Breast epithelium (tissue), 4 donors: Measurements from ENCODE around the gene HSPBP1. TPM values are rescaled to one million over a fixed set of nuclear protein-coding genes. Genes with fewer than 3 reads are reported as not detected.

Source experiments
- DNase-seq, 2 donors: peaks; one replicate each; pipeline ENCODE4 v3.0.0-alpha.2; 2019; ENCODE audit warnings: low spot score in 2 of 2
- H3K27ac ChIP-seq, 2 donors: fragments of 200-600 bp; sonication (generic) in 1 of 2; one replicate each; pipeline ENCODE4 v1.5.1; 2016 to 2019; ENCODE audit warnings: mild to moderate bottlenecking in 1 of 2
- H3K27me3 ChIP-seq, 2 donors: fragments of 200-600 bp; sonication (generic) in 1 of 2; one replicate each; pipeline versions ENCODE4 v1.5.1 to v1.6.0; 2017 to 2019; ENCODE audit warnings: control low read depth in 1 of 2, mild to moderate bottlenecking in 1 of 2
- H3K36me3 ChIP-seq: fragments of 200-600 bp; one replicate; pipeline ENCODE4 v1.5.1; 2019
- H3K4me1 ChIP-seq, 2 donors: fragments of 200-600 bp; sonication (generic); one replicate each; pipeline ENCODE4 v1.5.1; 2016 to 2019; ENCODE audit warnings: control low read depth in 1 of 2
- H3K4me3 ChIP-seq, 3 donors: fragments of 200-600 bp; sonication (generic); 1 replicate in 2 of 3; 2 replicates in 1 of 3; pipeline ENCODE4 v1.5.1; 2016 to 2019; ENCODE audit warnings: mild to moderate bottlenecking in 3 of 3, moderate library complexity in 2 of 3
- H3K9me3 ChIP-seq, 2 donors: fragments of 200-600 bp; sonication (generic) in 1 of 2; one replicate each; pipeline ENCODE4 v1.5.1; 2016 to 2019; ENCODE audit warnings: control low read depth in 1 of 2
- CTCF ChIP-seq, 3 donors: fragments of 450-650 bp; IDR thresholded peaks; one replicate each; pipeline ENCODE4 v1.5.1; 2016 to 2017; ENCODE audit warnings: antibody characterized with exemption in 3 of 3, mild to moderate bottlenecking in 3 of 3, moderate library complexity in 3 of 3
- POLR2A ChIP-seq: fragments of 450-650 bp; IDR thresholded peaks from one replicate; pipeline ENCODE4 v1.6.1; 2016; ENCODE audit warnings: antibody characterized with exemption, mild to moderate bottlenecking, moderate library complexity
- POLR2AphosphoS5 ChIP-seq, 3 donors: sonication (generic); formaldehyde crosslinking; IDR thresholded peaks; one replicate each; pipeline ENCODE4 v1.6.1; 2017; ENCODE audit warnings: antibody characterized with exemption in 3 of 3
- intact Hi-C: fragments of 100-400 bp; cut with DNase I; formaldehyde crosslinking; loops from one replicate; pipeline ENCODE4 v1.15.1; 2023; ENCODE audit warnings: low total_unique reads
- total RNA-seq, 3 donors: library from RNA; depleted of rRNA; stranded (reverse); fragments of >200 nt; gene quantifications; one replicate each; pipeline ENCODE4 v1.1.0, GENCODE V29; 2016

The HSPBP1 gene
- total RNA-seq, 3 donors from 2014 or later, result 13.3 to 36.1 (median 32.6) TPM

DNA sequence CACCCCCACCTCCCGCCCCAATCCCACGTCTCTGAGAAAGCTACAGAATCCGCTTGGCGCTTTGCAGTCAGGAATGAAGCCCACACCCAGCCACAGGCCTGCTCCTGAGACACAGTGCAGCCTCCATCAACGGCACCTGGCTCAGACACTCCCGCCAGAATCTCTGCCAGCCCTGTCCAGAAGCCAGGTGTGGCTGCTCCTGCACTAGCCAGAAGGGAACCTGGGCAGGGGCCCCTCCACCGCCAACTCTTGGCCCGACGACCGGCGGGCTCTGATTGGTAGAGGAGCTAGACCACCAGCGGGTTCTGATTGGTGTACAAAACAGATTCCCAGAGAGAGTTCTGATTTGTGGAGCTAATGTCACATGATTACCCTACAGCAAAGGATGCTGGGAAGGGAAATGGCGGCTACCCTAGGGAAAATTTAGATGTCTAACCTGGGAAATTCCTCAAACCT lies 18.2 kb downstream of the HSPBP1 start:
- H3K36me3 ChIP-seq, result no peaks in the 10 kb centered on the region
- intact Hi-C loops, result no loop called here
- TF ChIP-seq CTCF (IDR thresholded peaks at IDR 0.05) (no peak), POLR2AphosphoS5 (IDR thresholded peaks at IDR 0.05) (no peak), POLR2A (no peak)

DNA sequence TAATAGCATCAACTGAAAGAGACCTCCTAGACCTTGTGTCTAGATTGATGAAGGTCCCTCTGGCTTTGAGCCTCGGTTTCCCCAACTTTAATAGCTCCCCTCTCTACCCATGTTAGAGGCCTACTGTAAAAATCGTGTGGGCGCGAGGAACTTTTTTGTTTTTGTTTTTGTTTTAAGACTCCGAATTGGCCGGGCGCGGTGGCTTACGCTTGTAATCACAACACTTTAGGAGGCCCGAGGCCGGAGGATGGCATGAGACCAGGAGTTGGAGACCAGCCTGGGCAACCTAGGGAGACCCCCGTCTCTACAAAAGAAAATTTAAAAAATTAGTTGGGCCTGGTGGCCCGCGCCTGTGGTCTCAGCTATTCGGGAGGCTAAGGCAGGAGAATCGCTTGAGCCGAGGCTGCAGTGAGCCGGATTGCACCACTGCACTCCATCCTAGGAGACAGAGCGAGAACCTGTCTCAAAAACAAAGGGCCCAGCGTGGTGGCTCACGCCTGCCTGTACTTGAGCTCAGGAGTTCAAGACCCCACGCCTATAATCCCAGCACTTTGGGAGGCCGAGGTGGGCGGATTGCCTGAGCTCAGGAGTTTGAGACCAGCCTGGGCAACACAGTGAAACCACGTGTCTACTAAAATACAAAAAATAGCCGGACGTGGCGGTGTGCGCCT lies 20.2 kb downstream of the HSPBP1 start:
- no peaks in the 10 kb centered on the region for H3K9me3 ChIP-seq
- peak in 1 of 3 donors; percentile 11 for TF ChIP-seq POLR2AphosphoS5 (IDR thresholded peaks at IDR 0.05)
- peak; percentile 40 for TF ChIP-seq POLR2A
- TF ChIP-seq CTCF (IDR thresholded peaks at IDR 0.05), result no peak
- H3K4me1 ChIP-seq, result peaks cover 6 to 9% of the 10 kb centered on the region in 2 donors
- intact Hi-C loops, result no loop called here
- peak overlapping the region; percentile 87 to 93 (median 91) for H3K4me3 ChIP-seq
- no peak for DNase-seq
- no peaks in the 10 kb centered on the region for H3K36me3 ChIP-seq
- peak overlapping the region; percentile 83 to 93 for H3K27ac ChIP-seq
- no peaks in the 10 kb centered on the region for H3K27me3 ChIP-seq

More for the DNA sequence above, 18.2 kb downstream of the HSPBP1 start:
- Histone ChIP-seq H3K27ac (no peak overlapping the region), H3K4me3 (no peak overlapping the region), H3K4me1 (peaks cover 0 to 6% of the 10 kb centered on the region in 2 donors), H3K9me3 (no peaks in the 10 kb centered on the region), H3K27me3 (no peaks in the 10 kb centered on the region)
- no peak for DNase-seq

DNA sequence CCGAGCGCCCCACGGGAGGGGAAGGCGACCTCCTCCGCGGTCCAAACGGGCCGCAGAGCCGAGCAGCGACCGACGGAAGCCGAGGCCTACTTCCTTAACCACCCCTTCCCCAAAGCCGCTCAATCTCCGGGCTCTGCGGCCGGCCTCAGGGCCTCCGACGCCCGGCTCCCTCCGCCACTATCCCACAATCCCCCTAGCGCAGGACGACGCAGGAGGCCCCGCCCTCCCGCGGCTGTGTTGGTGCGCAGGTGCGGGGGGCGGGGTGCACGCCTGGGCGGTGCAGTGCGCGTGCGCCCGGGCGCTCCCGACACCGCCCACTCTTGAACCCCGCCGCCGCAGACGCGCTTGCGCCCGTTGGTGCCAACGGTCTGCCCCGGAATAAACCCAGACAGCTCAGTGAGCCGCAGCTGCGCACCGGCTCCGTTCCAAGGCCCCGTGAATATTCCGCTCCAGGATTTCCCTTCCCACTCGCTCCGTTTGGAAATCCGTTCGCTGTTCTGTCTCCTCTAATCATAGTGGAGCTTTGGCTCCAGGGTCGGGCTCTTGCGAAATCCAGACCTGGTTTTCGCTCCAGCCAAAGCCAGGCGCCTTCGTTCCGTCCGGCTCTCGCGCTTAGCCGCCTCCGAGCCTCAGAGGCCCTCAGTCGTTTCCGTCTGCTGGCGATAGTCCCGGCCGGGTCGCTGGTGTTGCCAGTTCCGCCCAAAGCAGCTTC lies 20.9 kb downstream of the HSPBP1 start, which contains the start of gene PPP6R1:
Gene PPP6R1, minus strand, starts transcription at position 190 of the 712 bp plus-strand sequence. CDS start 11,914 bp downstream, outside the sequence.
- Histone ChIP-seq H3K4me3 (peak within 1 kb of the TSS; percentile 87 to 93 (median 91)), H3K9me3 (no peaks in the 10 kb centered on the region), H3K36me3 (no peaks in the 10 kb centered on the region), H3K27ac (peak within 1 kb of the TSS; percentile 83 to 93), H3K4me1 (peaks cover 6 to 9% of the 10 kb centered on the region in 2 donors), H3K27me3 (no peaks in the 10 kb centered on the region)
- peak; percentile 78 to 88 (median 83) for TF ChIP-seq POLR2AphosphoS5 (IDR thresholded peaks at IDR 0.05)
- peak in 1 of 3 donors; percentile 12 for TF ChIP-seq CTCF (IDR thresholded peaks at IDR 0.05)
- peak; percentile 24 for TF ChIP-seq POLR2A
- peak; percentile 96 to 98 for DNase-seq
- intact Hi-C loops, result no loop called here

GRCh38 chr19:55258476-55258827 lies 21.5 kb downstream of the HSPBP1 start:
- no peaks in the 10 kb centered on the region for H3K27me3 ChIP-seq
- DNase-seq, result peak in 1 of 2 donors; percentile 30
- no peaks in the 10 kb centered on the region for H3K36me3 ChIP-seq
- peak overlapping the region; percentile 83 to 93 for H3K27ac ChIP-seq
- H3K4me3 ChIP-seq, result peak overlapping the region; percentile 87 to 93 (median 91)
- H3K4me1 ChIP-seq, result peaks cover 6 to 9% of the 10 kb centered on the region in 2 donors
- intact Hi-C loops, result no loop called here
- TF ChIP-seq POLR2A (no peak), CTCF (IDR thresholded peaks at IDR 0.05) (no peak), POLR2AphosphoS5 (IDR thresholded peaks at IDR 0.05) (no peak)
- H3K9me3 ChIP-seq, result no peaks in the 10 kb centered on the region
